ENCODE measurements around the gene TMEM183A. TPM values are rescaled to one million over a fixed set of nuclear protein-coding genes. Genes with fewer than 3 reads are reported as not detected.

TMEM183A gene
- total RNA-seq, 1 donor, result 74.1 TPM

DNA sequence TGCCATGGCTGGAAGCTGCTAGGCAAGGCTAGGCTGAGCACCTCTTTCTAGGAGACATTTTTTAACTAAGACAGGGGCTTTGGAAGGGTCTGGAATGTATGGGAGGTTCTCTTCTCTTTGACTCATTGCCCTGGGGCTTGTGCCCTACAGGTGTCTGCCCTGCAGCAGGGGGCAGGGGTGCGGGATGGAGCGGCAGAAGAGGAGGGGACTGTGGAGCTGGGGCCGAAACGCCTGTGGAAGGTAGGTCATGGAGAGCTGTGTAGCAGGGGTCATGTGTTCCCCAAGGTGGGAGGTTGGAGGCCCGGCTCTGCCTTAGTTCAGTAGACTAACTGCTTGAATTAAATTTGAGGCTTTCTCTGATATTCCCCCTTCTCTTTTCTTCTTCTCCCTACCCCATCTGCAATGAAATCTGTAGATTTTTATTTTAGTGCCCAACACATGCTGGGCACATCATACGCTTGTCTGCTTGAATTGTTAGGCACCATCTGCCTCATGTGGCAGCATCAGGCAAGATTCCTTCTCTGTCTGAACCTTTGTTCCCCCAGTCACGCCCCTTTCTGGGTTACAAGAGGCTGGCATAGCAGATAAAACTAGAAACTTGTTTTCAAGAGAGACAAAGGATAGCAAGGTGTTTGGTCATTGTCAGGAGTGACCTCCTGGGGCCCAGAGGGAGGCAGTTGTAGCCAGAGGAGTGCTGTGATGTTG is 37.5 kb downstream of the TMEM183A start:
- DNase-seq (ENCODE audit: low read depth in 2 of 3, low spot score in 2 of 3), result no peak

- no peak for DNase-seq (ENCODE audit: low read depth in 2 of 3, low spot score in 2 of 3)
These were observed 38.2 kb downstream of the TMEM183A start for GRCh38 chr1:203045336-203045735.

GRCh38 chr1:203045821-203046594 is 38.8 kb downstream of the TMEM183A start:
- DNase-seq (ENCODE audit: low read depth in 2 of 3, low spot score in 2 of 3), result no peak

DNA sequence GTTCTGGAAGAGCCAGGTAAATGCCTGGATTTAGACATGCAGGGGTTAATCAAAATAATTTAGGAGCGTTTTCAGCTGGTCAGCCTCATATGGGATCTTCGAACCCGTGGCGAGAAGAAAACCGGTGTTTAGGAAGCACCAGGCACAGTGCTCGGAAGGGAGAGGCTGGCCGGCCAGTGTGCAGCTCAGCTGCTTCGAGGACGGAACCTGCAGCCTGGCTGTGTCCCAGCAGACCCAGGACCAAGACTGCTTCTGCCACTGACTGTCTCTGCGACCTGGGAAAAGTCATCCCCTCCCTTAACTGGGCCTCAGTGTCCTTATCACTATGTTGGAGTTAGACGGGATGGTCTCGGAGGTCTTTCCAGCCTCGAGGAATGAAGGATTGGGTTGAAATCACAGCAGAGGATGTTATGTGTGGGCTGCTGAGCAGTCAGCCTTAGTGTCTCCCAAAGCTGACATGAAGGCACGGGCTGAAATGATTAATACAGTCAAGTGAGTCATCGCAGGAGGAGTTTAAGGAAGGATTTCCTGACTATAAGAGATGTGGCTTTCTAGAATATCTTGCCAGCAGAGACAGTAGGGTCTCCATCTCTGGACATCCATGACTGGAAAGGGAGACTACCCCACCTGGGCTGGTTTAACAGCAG is 39.9 kb downstream of the TMEM183A start:
- DNase-seq (ENCODE audit: low read depth in 2 of 3, low spot score in 2 of 3), result peak in 1 of 3 donors; percentile 28

DNA sequence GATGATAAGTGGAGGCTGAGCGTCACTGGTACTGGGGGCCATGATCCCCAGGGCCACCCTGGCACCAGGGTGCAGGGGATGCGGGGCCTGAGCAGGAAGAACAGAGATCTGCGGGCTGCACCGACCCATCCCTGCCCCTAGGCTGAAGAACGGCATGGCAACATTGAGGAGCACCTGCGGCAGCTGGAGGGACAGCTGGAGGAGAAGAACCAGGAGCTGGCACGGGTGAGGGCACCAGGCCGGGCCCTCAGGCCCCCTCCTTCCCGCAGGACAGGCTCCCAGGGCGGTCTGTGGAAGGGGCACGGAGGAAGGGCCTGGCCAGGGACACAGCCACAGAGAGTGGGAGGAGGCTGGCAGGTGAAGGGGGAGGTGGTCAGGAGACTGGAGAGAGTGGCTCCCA is 40.9 kb downstream of the TMEM183A start:
- DNase-seq (ENCODE audit: low read depth in 2 of 3, low spot score in 2 of 3), result no peak

- no peak for DNase-seq (ENCODE audit: low read depth in 2 of 3, low spot score in 2 of 3)
These were observed 41.4 kb downstream of the TMEM183A start for GRCh38 chr1:203048555-203049051.

GRCh38 chr1:203049077-203049476 is 41.9 kb downstream of the TMEM183A start:
- DNase-seq (ENCODE audit: low read depth in 2 of 3, low spot score in 2 of 3), result no peak

DNA sequence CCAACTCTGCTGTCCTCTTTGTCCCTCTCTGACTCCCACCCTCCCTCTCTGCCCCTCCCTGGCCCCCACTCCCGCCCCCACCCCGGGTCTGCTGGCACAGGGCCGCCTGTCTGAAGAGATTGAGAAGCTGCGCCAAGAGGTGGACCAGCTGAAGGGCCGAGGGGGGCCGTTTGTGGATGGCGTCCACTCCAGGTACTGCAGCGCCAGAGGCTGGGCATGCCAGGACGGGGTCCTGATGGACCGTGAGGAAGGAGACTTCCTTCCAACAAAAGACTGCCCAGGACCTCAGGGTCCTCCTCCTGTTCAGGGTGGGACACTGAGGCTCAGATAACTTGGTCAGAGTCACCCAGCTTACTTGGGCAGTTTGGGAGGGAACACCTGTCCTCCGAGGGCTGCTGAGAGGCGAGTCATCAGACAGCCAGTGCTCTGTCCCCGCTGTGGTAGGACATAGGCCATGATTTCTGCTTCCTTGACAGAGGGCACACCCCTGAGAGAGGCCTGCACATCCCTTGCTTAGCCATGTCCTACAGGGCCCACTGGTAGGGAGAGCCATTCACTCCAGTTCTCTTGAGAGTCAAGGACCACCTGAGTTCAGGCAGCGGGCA is 42.5 kb downstream of the TMEM183A start:
- no peak for DNase-seq (ENCODE audit: low read depth in 2 of 3, low spot score in 2 of 3)

- no peak for DNase-seq (ENCODE audit: low read depth in 2 of 3, low spot score in 2 of 3)
These were observed 43.7 kb downstream of the TMEM183A start for GRCh38 chr1:203050826-203051225.

- peak in 1 of 3 donors; percentile 53 for DNase-seq (ENCODE audit: low read depth in 2 of 3, low spot score in 2 of 3)
These were observed 44.7 kb downstream of the TMEM183A start for GRCh38 chr1:203051841-203052324.

- DNase-seq (ENCODE audit: low read depth in 2 of 3, low spot score in 2 of 3), result no peak
These were observed 45.4 kb downstream of the TMEM183A start for GRCh38 chr1:203052601-203053000.

DNA sequence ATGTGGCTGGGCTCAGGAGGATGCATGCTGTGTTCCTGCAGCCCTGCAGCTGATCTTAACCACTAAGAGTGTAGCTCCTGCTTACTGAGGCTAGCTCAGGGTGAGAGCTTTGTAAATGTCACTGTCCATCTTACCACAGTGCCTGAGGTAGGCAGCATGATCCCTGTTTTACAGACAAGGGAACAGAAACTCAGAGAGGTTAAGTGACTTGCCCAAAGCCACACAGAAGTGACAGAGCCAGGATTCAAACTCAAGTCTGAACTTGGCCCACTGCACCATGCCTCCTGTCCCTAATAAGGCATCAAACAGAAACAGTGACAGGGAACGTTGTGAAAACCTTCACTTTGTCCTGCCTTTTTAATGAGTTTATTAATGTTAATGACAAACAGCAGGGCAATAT is 47.0 kb downstream of the TMEM183A start:
- DNase-seq (ENCODE audit: low read depth in 2 of 3, low spot score in 2 of 3), result no peak

DNA sequence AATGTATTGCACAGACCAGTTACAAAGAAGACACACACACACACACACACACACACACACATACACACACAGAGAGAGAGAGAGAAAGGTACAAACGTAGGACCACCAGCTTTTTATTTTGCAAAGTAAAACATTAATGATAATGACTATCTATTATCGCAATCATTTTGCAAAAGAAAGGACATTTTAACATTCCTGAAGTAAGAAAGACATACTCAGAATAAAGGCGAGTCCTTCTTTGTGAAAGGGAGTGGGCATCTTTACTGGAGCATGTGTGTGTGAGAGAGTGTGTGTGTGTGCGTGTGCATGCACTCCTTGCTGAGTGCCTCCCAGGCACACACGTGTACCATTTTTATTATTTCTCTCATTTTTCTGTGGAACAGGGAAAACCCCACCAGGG is 47.5 kb downstream of the TMEM183A start:
- no peak for DNase-seq (ENCODE audit: low read depth in 2 of 3, low spot score in 2 of 3)

- DNase-seq (ENCODE audit: low read depth in 2 of 3, low spot score in 2 of 3), result no peak
These were observed 48.1 kb downstream of the TMEM183A start for GRCh38 chr1:203055161-203055799.

- no peak for DNase-seq (ENCODE audit: low read depth in 2 of 3, low spot score in 2 of 3)
These were observed 48.8 kb downstream of the TMEM183A start for GRCh38 chr1:203056012-203056411.

DNA sequence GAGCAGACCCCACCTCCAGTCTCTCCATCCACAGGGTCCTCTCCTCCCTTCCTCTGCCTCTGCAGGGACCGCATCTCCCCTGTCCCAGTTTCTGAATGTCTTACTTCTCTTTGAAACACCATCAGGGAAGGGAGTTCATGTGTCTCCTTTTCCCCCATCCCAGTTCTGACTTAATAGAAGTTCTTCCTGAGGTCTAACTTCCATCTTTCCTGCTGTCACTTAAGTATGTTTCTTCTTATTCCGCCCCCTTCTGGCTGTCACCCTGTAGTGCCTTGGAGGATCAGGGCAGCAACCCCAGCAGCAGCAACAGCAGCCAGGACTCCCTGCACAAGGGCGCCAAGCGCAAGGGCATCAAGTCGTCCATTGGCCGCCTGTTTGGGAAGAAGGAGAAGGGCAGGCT is 49.3 kb downstream of the TMEM183A start:
- no peak for DNase-seq (ENCODE audit: low read depth in 2 of 3, low spot score in 2 of 3)

- DNase-seq (ENCODE audit: low read depth in 2 of 3, low spot score in 2 of 3), result peak in 1 of 3 donors; percentile 29
These were observed 50.9 kb downstream of the TMEM183A start for GRCh38 chr1:203057911-203058675.

DNA sequence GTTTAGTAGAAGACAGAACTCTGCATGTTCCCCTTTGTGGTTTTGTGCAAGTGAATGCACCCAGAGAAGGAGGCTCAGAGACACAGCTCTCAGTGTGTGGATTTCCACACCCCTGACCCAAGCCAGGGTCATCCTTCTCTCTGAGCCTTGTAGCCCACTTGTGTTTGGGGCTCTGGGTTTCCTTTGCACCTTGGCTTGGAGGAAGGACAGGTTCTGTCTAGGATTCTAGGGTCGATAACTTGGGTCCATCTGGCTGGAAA is 51.4 kb downstream of the TMEM183A start:
- DNase-seq (ENCODE audit: low read depth in 2 of 3, low spot score in 2 of 3), result no peak

GRCh38 chr1:203059485-203059884 is 52.3 kb downstream of the TMEM183A start:
- no peak for DNase-seq (ENCODE audit: low read depth in 2 of 3, low spot score in 2 of 3)

GRCh38 chr1:203060115-203060514 is 52.9 kb downstream of the TMEM183A start:
- no peak for DNase-seq (ENCODE audit: low read depth in 2 of 3, low spot score in 2 of 3)

Measured in hematopoietic multipotent progenitor cell (in vitro differentiated cells).